DMS153 (cell line): Measurements from ENCODE around the gene TTC38.
A peak's percentile ranks its signal among the peaks of the same experiment; 100 is the strongest.
"Not testable (repeated sequence)": the region's sequence is repeated elsewhere in the genome, so short reads cannot be mapped to it uniquely, and the experiment has no call there.

Experiments
- DNase-seq: peaks from one replicate; lab custom pipeline; 2025; lab: John Stamatoyannopoulos, UW

The TTC38 gene

GRCh38 chr22:46296257-46297150, 28.7 kb downstream of the TTC38 start, which contains the start of gene GTSE1:
GTSE1 (plus strand) TSS chr22:46296870; CDS start chr22:46297401, 531 bp downstream.
- DNase-seq = peak; percentile 98

DNA sequence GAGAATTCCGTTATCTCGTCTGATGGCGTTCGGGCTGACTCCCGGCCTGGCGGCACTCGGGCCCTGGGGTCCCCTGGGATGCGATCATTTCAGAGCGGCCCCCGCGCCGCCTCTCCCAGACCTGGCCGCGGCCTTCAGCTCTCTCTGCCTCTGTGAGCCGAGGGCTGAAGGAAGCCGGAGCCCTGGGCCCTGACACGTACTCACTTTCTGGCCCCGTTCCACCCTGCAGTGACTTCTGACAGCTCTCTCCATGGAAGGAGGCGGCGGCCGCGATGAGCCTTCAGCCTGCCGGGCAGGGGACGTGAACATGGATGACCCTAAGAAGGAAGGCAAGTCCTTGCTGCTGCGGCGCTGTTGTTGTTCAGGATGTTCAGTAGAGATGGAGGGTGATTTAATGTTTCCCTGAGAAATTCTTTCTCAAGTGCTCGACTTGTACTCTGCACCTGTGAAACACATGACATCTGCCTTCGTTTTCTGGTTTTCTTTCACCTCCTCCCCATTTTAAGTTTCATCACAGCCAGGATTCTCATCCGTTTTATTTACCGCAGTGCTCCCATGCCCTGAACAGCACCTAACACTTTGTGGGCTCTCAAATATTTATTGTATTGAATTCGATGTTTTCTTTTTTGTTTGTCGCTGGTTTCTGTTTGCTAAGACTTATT, 29.5 kb downstream of the TTC38 start:
- no peak for DNase-seq

DNA sequence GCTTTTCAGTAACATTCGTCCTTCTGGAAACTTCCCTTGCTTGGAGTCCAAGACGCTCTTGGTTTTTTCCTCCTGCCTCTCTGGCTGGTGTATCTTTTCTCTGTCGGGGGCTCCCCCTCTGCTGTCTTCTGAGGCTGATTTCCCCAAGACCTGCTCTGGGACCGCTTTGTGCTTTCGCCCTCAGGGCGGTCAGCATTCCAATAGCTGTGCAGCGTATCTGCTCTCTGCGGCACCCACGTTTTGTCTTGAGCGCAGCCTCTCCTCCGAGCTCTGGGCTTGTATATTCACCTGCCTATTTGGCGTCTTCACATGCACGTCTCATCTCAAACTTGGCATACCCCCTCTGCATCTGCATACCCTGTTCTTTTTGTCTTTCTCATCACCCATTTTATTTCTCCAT, 31.3 kb downstream of the TTC38 start:
- DNase-seq = no peak

DNA sequence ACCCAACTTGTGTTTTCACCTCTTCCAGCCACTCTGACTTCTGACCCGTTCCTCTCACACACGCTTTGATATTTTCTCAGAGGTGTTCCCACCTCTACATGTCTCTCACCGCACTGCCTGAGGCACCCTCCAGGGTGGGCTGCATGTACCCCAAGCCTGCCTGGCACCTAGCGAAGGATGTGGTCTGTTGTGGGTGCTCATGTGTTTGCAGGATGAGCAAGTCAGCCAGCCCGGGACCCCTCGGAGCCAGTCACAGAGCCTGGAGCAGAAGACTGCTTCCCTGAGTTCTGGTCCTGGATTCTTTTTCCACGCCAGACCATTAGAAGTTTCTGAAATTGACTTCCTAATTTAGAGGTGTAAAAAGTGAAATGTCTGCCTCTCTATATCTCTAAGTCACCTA, 32.7 kb downstream of the TTC38 start:
- DNase-seq = no peak

DNA sequence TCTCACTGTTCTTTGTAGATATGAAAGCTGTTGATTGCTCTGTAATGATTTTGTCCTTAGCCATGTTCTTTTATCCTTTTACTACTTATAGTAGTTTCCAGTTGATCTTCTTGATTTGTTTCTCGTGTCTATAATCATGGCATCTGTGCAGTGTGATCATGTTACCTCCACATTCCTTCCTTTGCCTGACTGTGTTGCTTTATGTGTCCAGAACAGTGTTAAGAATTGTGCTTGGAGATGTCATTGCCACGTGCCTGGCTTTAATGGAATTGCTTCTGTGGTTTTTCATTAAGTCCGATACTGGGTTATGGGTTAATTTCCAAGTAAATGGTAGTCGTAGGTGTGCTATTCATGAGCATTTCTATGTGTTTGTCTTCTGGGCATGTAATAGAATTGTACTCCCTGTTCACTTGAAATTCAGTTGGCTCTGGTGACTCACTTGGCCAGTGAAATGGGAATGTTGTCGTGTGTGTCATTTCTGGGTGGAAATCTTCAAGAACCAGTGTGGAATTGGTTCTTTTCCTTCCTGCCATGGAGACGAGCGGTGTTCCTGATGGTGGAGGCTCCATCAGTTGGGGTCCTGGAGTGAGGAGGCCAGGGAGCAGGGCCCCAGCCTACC, 35.6 kb downstream of the TTC38 start:
- DNase-seq = no peak

- no peak for DNase-seq
Measured at GRCh38 chr22:46308283-46308988, 40.6 kb downstream of the TTC38 start.

DNA sequence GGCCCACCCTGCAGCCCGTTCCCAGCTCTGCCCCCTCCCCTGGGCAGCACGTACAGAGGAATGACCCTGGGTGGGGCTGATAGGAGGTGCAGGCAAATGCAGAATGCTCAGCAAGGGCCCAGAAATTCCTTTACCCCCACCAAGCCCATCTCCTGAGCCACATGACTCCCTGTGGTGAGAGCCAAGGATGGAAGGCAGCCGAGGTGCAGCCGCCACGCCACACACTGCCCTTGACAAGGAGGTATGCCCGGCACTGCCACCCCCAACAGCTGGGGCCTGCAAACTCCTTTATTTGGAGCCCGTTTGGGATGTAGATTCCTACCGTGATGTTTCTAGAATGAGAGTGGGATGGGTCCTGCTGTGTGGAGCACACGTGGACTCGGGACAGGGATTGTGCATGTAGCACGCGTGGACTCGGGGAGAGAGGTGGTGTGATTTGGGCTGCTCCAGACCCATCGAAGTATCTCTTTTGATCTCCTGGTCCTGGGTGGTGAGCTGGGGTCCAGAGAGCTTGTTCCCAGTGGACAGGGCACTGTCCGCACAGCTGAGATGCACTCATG, 41.8 kb downstream of the TTC38 start:
- no peak for DNase-seq

DNA sequence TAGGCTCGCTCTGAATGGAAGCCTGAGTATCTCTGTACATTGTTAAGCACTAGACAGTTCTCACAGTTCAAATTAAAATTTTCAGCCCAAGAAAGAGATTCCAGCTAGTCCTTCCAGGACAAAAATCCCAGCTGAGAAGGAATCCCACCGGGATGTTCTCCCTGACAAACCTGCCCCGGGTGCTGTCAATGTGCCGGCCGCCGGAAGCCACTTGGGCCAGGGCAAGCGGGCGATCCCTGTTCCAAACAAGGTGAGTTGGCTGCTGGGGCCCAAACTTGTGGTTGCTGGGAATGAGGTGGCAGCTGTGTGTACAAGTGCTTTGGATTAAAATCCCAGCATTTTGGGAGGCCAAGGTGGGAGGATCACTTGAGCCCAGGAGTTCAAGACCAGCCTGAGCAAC, 44.2 kb downstream of the TTC38 start:
- DNase-seq = no peak

- not testable (repeated sequence) for DNase-seq
Measured at GRCh38 chr22:46312848-46313247, 45.0 kb downstream of the TTC38 start.

DNA sequence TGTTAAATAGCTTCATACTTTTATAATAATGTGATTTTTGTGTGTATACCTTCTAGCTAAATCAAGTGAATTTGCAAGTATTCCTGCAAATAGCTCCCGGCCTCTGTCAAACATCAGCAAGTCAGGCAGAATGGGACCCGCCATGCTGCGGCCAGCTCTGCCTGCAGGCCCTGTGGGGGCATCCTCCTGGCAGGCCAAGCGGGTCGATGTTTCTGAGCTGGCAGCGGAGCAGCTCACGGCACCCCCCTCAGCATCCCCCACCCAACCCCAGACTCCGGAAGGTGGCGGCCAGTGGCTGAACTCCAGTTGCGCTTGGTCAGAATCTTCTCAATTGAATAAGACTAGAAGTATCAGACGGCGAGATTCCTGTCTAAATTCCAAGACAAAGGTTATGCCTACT, 48.2 kb downstream of the TTC38 start:
- DNase-seq = no peak

GRCh38 chr22:46317646-46318045, 49.8 kb downstream of the TTC38 start:
- DNase-seq = no peak

- DNase-seq = no peak
Measured at GRCh38 chr22:46318576-46318975, 50.8 kb downstream of the TTC38 start.

DNA sequence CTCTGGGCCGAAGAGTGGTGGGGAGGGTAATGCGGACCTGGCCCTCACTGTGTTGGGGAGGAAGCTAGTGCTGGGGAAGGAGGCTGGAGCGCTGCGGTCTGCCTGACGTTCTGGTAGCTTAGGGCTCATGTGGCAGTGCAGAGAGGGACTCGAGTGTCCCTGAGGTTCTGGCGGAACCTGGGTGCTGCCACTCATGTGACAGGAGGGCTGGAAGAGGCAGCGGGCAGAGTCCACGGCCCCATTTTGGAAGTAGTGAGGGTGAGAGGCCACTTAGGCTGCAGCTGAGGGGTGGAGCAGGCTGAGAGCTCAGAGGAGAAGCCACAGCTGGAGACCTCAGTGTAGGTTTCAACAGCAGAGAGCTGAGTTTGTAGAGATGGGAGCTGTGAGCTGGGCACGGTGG, 51.5 kb downstream of the TTC38 start:
- DNase-seq = no peak

DNA sequence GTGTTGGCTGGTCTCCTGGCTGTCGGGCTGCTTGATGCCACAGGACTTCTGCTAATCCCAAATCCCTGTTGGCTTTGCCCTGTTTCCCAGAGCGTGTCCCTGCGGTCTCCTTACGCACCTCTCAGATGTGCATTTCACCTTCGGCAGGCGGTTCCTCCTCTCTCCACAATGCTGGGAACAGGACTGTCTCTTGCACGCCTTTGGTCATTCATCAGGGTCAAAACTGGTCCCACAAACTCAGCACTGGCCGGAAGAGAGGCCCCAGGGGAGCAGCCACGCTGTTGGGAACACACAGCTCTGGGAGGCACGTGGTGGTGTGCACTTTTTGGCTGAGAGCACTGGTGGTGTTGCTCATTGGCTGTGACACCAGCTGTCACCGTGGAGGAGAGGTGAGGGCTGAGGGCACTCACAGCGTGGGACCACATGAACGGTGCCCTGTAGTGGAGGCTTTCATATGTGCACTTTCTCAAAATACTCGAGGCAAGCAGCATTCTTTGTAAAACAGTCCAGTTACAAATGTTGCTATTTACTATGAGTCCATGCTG, 52.4 kb downstream of the TTC38 start:
- DNase-seq = no peak

DNA sequence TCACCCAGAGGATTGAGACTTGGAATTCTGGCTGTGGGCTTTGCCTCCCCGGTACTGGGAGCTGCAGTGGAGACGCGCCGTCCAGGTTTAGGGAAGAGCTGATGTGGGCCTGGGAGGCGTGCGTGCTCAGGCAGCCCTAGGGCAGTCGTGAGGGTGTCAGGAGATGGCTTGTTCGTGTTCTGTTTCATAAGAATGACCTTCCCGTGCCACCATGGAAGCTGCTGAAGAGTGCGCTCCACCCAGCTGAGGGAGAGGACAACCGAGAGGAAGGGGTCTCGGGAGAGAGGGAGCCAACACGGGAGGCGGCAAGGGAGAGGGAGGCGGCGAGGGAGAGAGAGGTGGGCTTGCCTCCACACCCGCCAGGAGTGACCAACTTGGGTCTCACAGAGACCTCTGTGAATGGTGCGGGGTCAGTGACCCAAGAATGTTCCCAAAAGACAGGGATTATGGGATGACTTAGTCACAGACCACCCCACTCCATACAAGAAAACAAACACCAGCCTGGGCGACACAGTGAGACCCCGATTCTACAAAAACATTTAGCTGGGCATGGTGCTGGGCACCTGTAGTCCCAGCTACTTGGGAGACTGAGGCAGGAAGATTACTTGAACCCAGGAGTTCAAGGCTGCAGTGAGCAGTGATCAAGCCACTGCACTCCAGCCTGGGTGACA, 53.0 kb downstream of the TTC38 start:
- DNase-seq = no peak

DNA sequence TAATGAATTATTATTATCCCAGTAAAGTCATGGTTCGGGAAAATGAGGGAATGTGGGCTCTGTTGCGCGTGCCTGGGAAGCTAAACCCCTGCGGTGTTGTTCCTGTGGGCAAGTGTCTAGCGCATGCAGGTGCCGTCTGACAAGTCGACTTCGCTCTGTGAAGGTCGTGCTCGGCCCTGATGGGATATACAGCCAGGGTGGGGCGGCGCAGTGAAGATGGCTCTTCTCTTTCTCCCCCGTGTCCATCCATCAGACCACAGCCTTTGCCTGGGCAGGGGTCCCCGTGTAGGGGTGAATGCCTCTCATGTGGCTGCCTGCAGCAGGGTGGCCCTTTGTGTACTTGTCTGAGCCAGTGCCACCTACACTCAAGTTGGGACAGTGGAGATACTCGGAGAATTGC, 54.9 kb downstream of the TTC38 start:
- no peak for DNase-seq

GRCh38 chr22:46323162-46323561, 55.4 kb downstream of the TTC38 start:
- DNase-seq = no peak

DNA sequence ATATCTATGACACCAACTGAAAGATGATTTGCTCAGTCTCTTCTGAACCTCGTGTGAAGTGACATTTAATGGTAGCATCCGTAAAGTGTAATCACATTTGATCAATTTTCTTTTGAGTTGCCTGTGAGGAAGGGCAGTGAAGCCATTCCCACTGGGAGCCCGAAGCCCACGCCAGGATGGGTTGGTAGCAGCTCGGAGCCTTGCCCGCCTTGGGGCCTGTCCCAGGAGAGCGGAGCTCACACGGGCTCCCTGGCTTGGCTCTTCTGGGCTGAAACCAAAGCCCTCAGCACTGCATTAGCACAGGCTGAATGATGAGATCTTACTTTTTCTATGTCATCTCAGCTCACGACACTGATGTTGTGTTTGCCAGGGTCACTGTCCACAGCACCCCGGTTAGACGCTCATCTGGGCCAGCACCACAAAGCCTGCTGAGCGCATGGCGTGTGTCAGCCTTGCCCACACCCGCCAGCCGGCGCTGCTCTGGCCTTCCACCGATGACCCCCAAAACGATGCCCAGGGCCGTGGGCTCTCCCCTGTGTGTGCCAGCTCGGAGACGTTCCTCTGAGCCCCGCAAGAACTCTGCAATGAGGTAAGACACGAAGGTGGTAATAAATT, 58.4 kb downstream of the TTC38 start:
- no peak for DNase-seq

- no peak for DNase-seq
Measured at GRCh38 chr22:46327691-46328465, 60.1 kb downstream of the TTC38 start.

DNA sequence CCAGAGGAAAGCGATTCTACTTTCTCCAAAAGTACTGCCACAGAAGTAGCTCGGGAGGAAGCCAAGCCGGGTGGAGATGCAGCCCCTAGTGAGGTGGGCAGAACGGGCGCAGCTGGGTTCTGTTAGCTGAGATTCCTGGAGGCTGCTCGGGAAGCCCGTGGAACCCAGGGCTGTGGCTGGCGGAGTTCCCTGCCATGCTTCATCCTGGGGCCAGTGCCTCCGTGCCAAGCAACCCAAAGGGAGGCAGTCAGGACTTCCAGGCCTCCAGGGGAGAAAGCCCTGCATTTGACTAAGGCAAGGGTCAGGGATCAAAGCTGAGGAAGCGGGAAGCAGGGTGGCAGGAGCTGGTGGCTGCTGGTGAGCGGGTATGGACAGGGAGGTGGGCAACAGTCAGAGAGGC, 61.0 kb downstream of the TTC38 start:
- no peak for DNase-seq
